Measurements from ENCODE around the gene ITFG1.
"Not testable (repeated sequence)": the region's sequence is repeated elsewhere in the genome, so short reads cannot be mapped to it uniquely, and the experiment has no call there.

The ITFG1 gene

DNA sequence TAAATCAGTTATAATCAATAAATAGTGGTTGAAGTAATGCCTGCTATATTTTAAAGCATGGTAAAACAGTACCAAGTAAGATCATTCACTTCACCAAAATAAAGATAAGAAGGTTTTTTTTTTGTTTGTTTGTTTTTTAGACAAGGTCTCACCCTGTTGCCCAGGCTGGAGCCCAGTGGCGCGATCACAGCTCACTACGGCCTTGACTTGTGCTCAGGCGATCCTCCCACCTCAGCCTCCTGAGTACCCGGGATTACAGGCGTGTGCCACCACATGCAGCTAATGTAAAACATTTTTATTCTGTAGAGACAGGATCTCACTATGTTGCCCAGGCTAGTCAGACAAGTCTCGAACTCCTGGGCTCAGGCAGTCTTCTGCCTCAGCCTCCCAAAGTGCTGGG, 232.6 kb downstream of the ITFG1 start:
- H3K4me1 ChIP-seq (ENCODE audit: control extremely low read depth in 1 of 4, control insufficient read depth in 4 of 4, insufficient read depth in 4 of 4, low read length in 3 of 4) = no peaks in the 10 kb centered on the region
- no peak overlapping the region for H3K27ac ChIP-seq (ENCODE audit: insufficient read depth in 1 of 2, low read depth in 1 of 2, low read length in 2 of 2, poor library complexity in 1 of 2, severe bottlenecking in 2 of 2)
- ChIA-PET POLR2A (no interaction called here), CTCF (no interaction called here)
- no peak for DNase-seq
- peaks cover 4 to 8% (median 8%) of the 10 kb centered on the region in 4 experiments for H3K36me3 ChIP-seq (ENCODE audit: control insufficient read depth in 4 of 4, insufficient read depth in 4 of 4, low read length in 3 of 4)
- no peak overlapping the region for H3K4me3 ChIP-seq (ENCODE audit: control insufficient read depth in 1 of 7, extremely low read depth in 1 of 7, insufficient read depth in 4 of 7, low read depth in 2 of 7, low read length in 6 of 7)
- peaks cover 0 to 5% (median 0%) of the 10 kb centered on the region in 5 experiments for H3K9me3 ChIP-seq (ENCODE audit: control extremely low read depth in 1 of 5, control insufficient read depth in 4 of 5, insufficient read depth in 2 of 5, low read depth in 1 of 5, low read length in 4 of 5)
- over 99% methylated on average over 7 of the region's 7 CpGs for WGBS (ENCODE audit: insufficient coverage)
- H3K27me3 ChIP-seq (replicated peaks in 2 of 5; ENCODE audit: control insufficient read depth in 4 of 5, insufficient read depth in 5 of 5, low read length in 4 of 5) = no peaks in the 10 kb centered on the region

- ChIA-PET CTCF (no interaction called here), POLR2A (interaction anchor here (0.7 kb wide), 1 partner anchor 209 kb away, joined by 5 read pairs; no protein-coding TSS in a partner anchor)
- peaks cover 2 to 34% (median 15%) of the 10 kb centered on the region in 4 experiments for H3K36me3 ChIP-seq (ENCODE audit: control insufficient read depth in 4 of 4, insufficient read depth in 4 of 4, low read length in 3 of 4)
- DNase-seq = no peak
- H3K27ac ChIP-seq (ENCODE audit: insufficient read depth in 1 of 2, low read depth in 1 of 2, low read length in 2 of 2, poor library complexity in 1 of 2, severe bottlenecking in 2 of 2) = no peak overlapping the region
- no CpG with 5 or more reads among the region's 2 CpGs for WGBS (ENCODE audit: insufficient coverage)
- peaks cover 0 to 10% (median 1%) of the 10 kb centered on the region in 5 experiments for H3K9me3 ChIP-seq (ENCODE audit: control extremely low read depth in 1 of 5, control insufficient read depth in 4 of 5, insufficient read depth in 2 of 5, low read depth in 1 of 5, low read length in 4 of 5)
- H3K4me1 ChIP-seq (ENCODE audit: control extremely low read depth in 1 of 4, control insufficient read depth in 4 of 4, insufficient read depth in 4 of 4, low read length in 3 of 4) = no peaks in the 10 kb centered on the region
- no peak overlapping the region for H3K4me3 ChIP-seq (ENCODE audit: control insufficient read depth in 1 of 7, extremely low read depth in 1 of 7, insufficient read depth in 4 of 7, low read depth in 2 of 7, low read length in 6 of 7)
- no peaks in the 10 kb centered on the region for H3K27me3 ChIP-seq (replicated peaks in 2 of 5; ENCODE audit: control insufficient read depth in 4 of 5, insufficient read depth in 5 of 5, low read length in 4 of 5)
These were observed 247.0 kb downstream of the ITFG1 start for GRCh38 chr16:47213761-47214440.

DNA sequence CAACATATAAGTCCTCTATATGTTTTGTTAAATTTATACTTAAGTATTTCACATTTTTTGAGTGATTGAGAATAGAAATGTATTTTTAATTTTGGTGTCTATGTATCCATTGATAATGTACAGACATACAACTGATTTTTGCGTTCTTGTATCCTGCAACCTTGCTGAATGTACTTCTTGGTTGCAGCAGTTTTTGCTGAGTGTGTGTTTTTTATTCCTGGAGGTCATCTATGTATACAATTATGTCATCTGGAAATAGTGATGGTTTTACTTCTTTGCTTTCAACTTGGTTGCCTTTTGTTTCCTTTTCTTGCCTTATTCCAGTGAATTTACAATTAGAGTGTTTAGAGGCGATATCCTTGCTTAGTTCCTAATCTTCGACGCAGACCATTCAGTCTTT, 249.6 kb downstream of the ITFG1 start:
- no peak for DNase-seq
- Histone ChIP-seq H3K4me1 (ENCODE audit: control extremely low read depth in 1 of 4, control insufficient read depth in 4 of 4, insufficient read depth in 4 of 4, low read length in 3 of 4) (no peaks in the 10 kb centered on the region), H3K9me3 (ENCODE audit: control extremely low read depth in 1 of 5, control insufficient read depth in 4 of 5, insufficient read depth in 2 of 5, low read depth in 1 of 5, low read length in 4 of 5) (peaks cover 0 to 3% (median 1%) of the 10 kb centered on the region in 5 experiments), H3K27ac (ENCODE audit: insufficient read depth in 1 of 2, low read depth in 1 of 2, low read length in 2 of 2, poor library complexity in 1 of 2, severe bottlenecking in 2 of 2) (no peak overlapping the region), H3K27me3 (replicated peaks in 2 of 5; ENCODE audit: control insufficient read depth in 4 of 5, insufficient read depth in 5 of 5, low read length in 4 of 5) (no peaks in the 10 kb centered on the region), H3K4me3 (ENCODE audit: control insufficient read depth in 1 of 7, extremely low read depth in 1 of 7, insufficient read depth in 4 of 7, low read depth in 2 of 7, low read length in 6 of 7) (no peak overlapping the region), H3K36me3 (ENCODE audit: control insufficient read depth in 4 of 4, insufficient read depth in 4 of 4, low read length in 3 of 4) (peaks cover 2 to 13% (median 11%) of the 10 kb centered on the region in 4 experiments)
- WGBS (ENCODE audit: insufficient coverage) = no CpG with 5 or more reads among the region's 4 CpGs
- POLR2A ChIA-PET = no interaction called here
- CTCF ChIA-PET = no interaction called here

- H3K27ac ChIP-seq (ENCODE audit: insufficient read depth in 1 of 2, low read depth in 1 of 2, low read length in 2 of 2, poor library complexity in 1 of 2, severe bottlenecking in 2 of 2) = no peak overlapping the region
- 100% methylated on average over 2 of the region's 4 CpGs for WGBS (ENCODE audit: insufficient coverage)
- peaks cover 0 to 2% (median 0%) of the 10 kb centered on the region in 4 experiments for H3K36me3 ChIP-seq (ENCODE audit: control insufficient read depth in 4 of 4, insufficient read depth in 4 of 4, low read length in 3 of 4)
- ChIA-PET POLR2A (no interaction called here), CTCF (interaction anchor here (0.7 kb wide), 1 partner anchor 43 kb away, joined by 3 read pairs; no protein-coding TSS in a partner anchor)
- no peaks in the 10 kb centered on the region for H3K4me1 ChIP-seq (ENCODE audit: control extremely low read depth in 1 of 4, control insufficient read depth in 4 of 4, insufficient read depth in 4 of 4, low read length in 3 of 4)
- H3K9me3 ChIP-seq (ENCODE audit: control extremely low read depth in 1 of 5, control insufficient read depth in 4 of 5, insufficient read depth in 2 of 5, low read depth in 1 of 5, low read length in 4 of 5) = no peaks in the 10 kb centered on the region
- DNase-seq = no peak
- no peaks in the 10 kb centered on the region for H3K27me3 ChIP-seq (replicated peaks in 2 of 5; ENCODE audit: control insufficient read depth in 4 of 5, insufficient read depth in 5 of 5, low read length in 4 of 5)
- H3K4me3 ChIP-seq (ENCODE audit: control insufficient read depth in 1 of 7, extremely low read depth in 1 of 7, insufficient read depth in 4 of 7, low read depth in 2 of 7, low read length in 6 of 7) = no peak overlapping the region
These were observed 255.9 kb downstream of the ITFG1 start for GRCh38 chr16:47204736-47205504.

DNA sequence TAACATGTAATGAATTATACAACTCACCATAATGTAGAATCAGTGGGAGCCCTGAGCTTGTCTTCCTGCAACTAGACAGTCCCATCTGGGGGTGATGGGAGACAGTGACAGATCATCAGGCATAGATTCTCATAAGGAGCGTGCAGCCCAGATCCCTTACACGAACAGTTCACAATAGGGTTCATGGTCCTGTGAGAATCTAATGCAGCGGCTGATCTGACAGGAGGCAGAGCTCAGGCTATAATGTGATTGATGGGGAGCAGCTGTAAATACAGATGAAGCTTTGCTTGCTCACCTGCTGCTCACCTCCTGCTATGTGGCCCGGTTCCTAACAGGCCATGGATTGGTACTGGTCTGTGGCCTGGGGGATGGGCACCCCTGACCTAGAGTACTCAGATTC, 257.4 kb downstream of the ITFG1 start:
- H3K9me3 ChIP-seq (ENCODE audit: control extremely low read depth in 1 of 5, control insufficient read depth in 4 of 5, insufficient read depth in 2 of 5, low read depth in 1 of 5, low read length in 4 of 5); H3K27ac ChIP-seq (ENCODE audit: insufficient read depth in 1 of 2, low read depth in 1 of 2, low read length in 2 of 2, poor library complexity in 1 of 2, severe bottlenecking in 2 of 2); H3K36me3 ChIP-seq (ENCODE audit: control insufficient read depth in 4 of 4, insufficient read depth in 4 of 4, low read length in 3 of 4); POLR2A ChIA-PET; H3K4me1 ChIP-seq (ENCODE audit: control extremely low read depth in 1 of 4, control insufficient read depth in 4 of 4, insufficient read depth in 4 of 4, low read length in 3 of 4); DNase-seq; H3K27me3 ChIP-seq (replicated peaks in 2 of 5; ENCODE audit: control insufficient read depth in 4 of 5, insufficient read depth in 5 of 5, low read length in 4 of 5); CTCF ChIA-PET; H3K4me3 ChIP-seq (ENCODE audit: control insufficient read depth in 1 of 7, extremely low read depth in 1 of 7, insufficient read depth in 4 of 7, low read depth in 2 of 7, low read length in 6 of 7): not testable (repeated sequence)
- 100% methylated on average over 3 of the region's 4 CpGs for WGBS (ENCODE audit: insufficient coverage)

GRCh38 chr16:47198180-47198575, 262.7 kb downstream of the ITFG1 start:
- ChIA-PET POLR2A (no interaction called here), CTCF (interaction anchor here (0.7 to 1.5 kb wide), 2 partner anchors 8 to 1979 kb away, joined by 3 read pairs; no protein-coding TSS in a partner anchor)
- H3K27ac ChIP-seq (ENCODE audit: insufficient read depth in 1 of 2, low read depth in 1 of 2, low read length in 2 of 2, poor library complexity in 1 of 2, severe bottlenecking in 2 of 2) = no peak overlapping the region
- no peaks in the 10 kb centered on the region for H3K9me3 ChIP-seq (ENCODE audit: control extremely low read depth in 1 of 5, control insufficient read depth in 4 of 5, insufficient read depth in 2 of 5, low read depth in 1 of 5, low read length in 4 of 5)
- no peaks in the 10 kb centered on the region for H3K27me3 ChIP-seq (replicated peaks in 2 of 5; ENCODE audit: control insufficient read depth in 4 of 5, insufficient read depth in 5 of 5, low read length in 4 of 5)
- WGBS (ENCODE audit: insufficient coverage) = no CpG with 5 or more reads among the region's 2 CpGs
- H3K4me1 ChIP-seq (ENCODE audit: control extremely low read depth in 1 of 4, control insufficient read depth in 4 of 4, insufficient read depth in 4 of 4, low read length in 3 of 4) = no peaks in the 10 kb centered on the region
- H3K4me3 ChIP-seq (ENCODE audit: control insufficient read depth in 1 of 7, extremely low read depth in 1 of 7, insufficient read depth in 4 of 7, low read depth in 2 of 7, low read length in 6 of 7) = no peak overlapping the region
- peaks cover 0 to 5% (median 1%) of the 10 kb centered on the region in 4 experiments for H3K36me3 ChIP-seq (ENCODE audit: control insufficient read depth in 4 of 4, insufficient read depth in 4 of 4, low read length in 3 of 4)
- no peak for DNase-seq
